ENCODE results near the gene GPR137. TPM values are rescaled to one million over a fixed set of nuclear protein-coding genes. Genes with fewer than 3 reads are reported as not detected.
A peak's percentile ranks its signal among the peaks of the same experiment; 100 is the strongest.

The GPR137 gene
- polyA plus RNA-seq, 1 donor from 2014 or later, result 34.1 TPM

DNA sequence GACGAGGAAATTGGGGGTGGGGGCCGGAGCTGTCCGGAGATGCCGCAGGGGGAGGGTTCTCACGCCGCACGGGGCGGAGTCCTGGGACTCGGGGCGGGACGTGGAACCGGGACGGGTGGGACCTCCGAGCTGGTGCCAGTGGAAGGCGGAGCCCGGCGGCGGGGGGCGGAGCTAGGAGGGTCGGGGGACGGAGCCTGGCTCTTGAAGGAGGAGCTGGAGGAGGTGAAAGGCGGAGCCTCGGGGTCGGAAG is 44.5 kb upstream of the GPR137 start:
- Histone ChIP-seq H3F3A (ENCODE audit: insufficient read depth, low read length, poor library complexity, severe bottlenecking) (no peaks in the 10 kb centered on the region), H3K9me2 (ENCODE audit: insufficient read depth, low read length) (no peaks in the 10 kb centered on the region), H3K27ac (ENCODE audit: low read length) (peak overlapping the region; percentile 94), H3K4me2 (ENCODE audit: low read length) (no peak overlapping the region), H2AFZ (ENCODE audit: low read depth, low read length) (peak overlapping the region; percentile 15), H3K27me3 (ENCODE audit: insufficient read depth, low read depth, low read length) (no peaks in the 10 kb centered on the region), H3K4me3 (ENCODE audit: low read length) (peak overlapping the region; percentile 97), H3K9me3 (ENCODE audit: low read length) (no peaks in the 10 kb centered on the region), H4K20me1 (ENCODE audit: insufficient read depth) (no peaks in the 10 kb centered on the region), H3K36me3 (ENCODE audit: insufficient read depth, low read length) (no peaks in the 10 kb centered on the region), H3K79me2 (replicated peaks; ENCODE audit: insufficient read depth, low read length) (peaks cover 12% of the 10 kb centered on the region), H3K9ac (ENCODE audit: low read length) (peak overlapping the region; percentile 82)
- no peak for TF ChIP-seq TAF1 (IDR thresholded peaks at IDR 0.05; ENCODE audit: low read depth)
- TF ChIP-seq RAD21 (conservative IDR thresholded peaks at IDR 0.05), result no peak
- TF ChIP-seq EZH2 (IDR thresholded peaks at IDR 0.05; ENCODE audit: borderline replicate concordance, insufficient read depth, low read length, poor library complexity, severe bottlenecking), result no peak
- TF ChIP-seq REST (IDR thresholded peaks at IDR 0.05; ENCODE audit: borderline replicate concordance), result no peak
- peak; percentile 0 for TF ChIP-seq POLR2AphosphoS5 (IDR thresholded peaks at IDR 0.05)
- peak; percentile 9 for TF ChIP-seq MXI1 (conservative IDR thresholded peaks at IDR 0.05; ENCODE audit: poor library complexity, severe bottlenecking)
- TF ChIP-seq, protein P1, sequence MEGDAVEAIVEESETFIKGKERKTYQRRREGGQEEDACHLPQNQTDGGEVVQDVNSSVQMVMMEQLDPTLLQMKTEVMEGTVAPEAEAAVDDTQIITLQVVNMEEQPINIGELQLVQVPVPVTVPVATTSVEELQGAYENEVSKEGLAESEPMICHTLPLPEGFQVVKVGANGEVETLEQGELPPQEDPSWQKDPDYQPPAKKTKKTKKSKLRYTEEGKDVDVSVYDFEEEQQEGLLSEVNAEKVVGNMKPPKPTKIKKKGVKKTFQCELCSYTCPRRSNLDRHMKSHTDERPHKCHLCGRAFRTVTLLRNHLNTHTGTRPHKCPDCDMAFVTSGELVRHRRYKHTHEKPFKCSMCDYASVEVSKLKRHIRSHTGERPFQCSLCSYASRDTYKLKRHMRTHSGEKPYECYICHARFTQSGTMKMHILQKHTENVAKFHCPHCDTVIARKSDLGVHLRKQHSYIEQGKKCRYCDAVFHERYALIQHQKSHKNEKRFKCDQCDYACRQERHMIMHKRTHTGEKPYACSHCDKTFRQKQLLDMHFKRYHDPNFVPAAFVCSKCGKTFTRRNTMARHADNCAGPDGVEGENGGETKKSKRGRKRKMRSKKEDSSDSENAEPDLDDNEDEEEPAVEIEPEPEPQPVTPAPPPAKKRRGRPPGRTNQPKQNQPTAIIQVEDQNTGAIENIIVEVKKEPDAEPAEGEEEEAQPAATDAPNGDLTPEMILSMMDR (IDR thresholded peaks at IDR 0.05; ENCODE audit: poor library complexity, severe bottlenecking), result no peak

DNA sequence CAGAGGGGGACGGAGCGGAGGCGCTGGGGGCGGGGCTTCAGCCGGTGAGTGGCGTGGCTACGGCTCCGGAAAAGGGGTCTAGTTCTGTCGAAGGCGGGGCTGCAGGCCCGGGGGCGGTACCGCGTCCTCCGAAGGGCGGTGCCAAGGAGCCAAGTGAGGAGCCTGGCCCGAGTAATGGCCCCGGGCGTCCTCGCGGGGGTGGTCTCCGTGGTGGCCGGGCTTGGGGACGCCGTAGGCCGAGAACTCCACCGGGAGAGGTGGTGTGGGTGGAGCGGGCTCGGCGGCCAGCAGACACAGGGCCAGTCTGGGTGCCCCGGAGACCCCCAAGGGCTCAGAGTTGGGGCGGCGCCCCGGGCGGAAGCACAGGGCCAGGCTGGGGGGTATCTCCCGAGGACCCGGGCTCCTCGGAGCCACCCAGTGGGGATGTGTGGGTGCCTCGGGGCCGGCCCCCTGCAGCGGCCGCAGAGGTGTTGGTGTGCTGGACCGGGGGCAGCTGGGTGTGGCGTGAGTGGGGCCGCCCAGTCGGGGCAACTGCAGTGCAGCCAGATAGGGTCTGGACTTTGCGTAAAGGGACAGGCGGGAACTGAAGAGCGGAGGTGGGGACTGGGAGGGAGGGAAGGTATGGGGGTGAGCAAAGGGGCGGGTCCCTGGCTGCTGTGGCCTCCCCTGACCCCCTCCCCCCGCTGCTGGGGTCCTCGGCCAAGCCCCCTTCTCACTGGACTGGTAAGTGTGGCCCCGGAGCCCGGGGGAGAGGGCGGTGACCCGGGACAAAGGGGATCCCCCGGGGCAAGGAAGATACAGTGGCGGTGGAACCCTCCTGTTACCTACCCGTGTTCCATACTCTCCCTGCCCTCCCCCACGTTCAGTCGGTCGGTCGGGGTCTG is 43.9 kb upstream of the GPR137 start:
- H3K9ac ChIP-seq (ENCODE audit: low read length), result peak overlapping the region; percentile 82
- H2AFZ ChIP-seq (ENCODE audit: low read depth, low read length), result no peak overlapping the region
- H3K27ac ChIP-seq (ENCODE audit: low read length), result peak overlapping the region; percentile 94
- no peaks in the 10 kb centered on the region for H3F3A ChIP-seq (ENCODE audit: insufficient read depth, low read length, poor library complexity, severe bottlenecking)
- H3K9me2 ChIP-seq (ENCODE audit: insufficient read depth, low read length), result no peaks in the 10 kb centered on the region
- no peaks in the 10 kb centered on the region for H3K36me3 ChIP-seq (ENCODE audit: insufficient read depth, low read length)
- no peaks in the 10 kb centered on the region for H3K9me3 ChIP-seq (ENCODE audit: low read length)
- no peaks in the 10 kb centered on the region for H3K27me3 ChIP-seq (ENCODE audit: insufficient read depth, low read depth, low read length)
- H3K79me2 ChIP-seq (replicated peaks; ENCODE audit: insufficient read depth, low read length), result peaks cover 13% of the 10 kb centered on the region
- peak overlapping the region; percentile 80 for H3K4me2 ChIP-seq (ENCODE audit: low read length)
- TF ChIP-seq POLR2AphosphoS5 (IDR thresholded peaks at IDR 0.05) (peak; percentile 45), REST (IDR thresholded peaks at IDR 0.05; ENCODE audit: borderline replicate concordance) (no peak), EP300 (conservative IDR thresholded peaks at IDR 0.05; ENCODE audit: poor library complexity, severe bottlenecking) (no peak)
- TF ChIP-seq, protein P1 (IDR thresholded peaks at IDR 0.05; ENCODE audit: poor library complexity, severe bottlenecking), result peak; percentile 35
- H3K4me3 ChIP-seq (ENCODE audit: low read length), result peak overlapping the region; percentile 97
- H4K20me1 ChIP-seq (ENCODE audit: insufficient read depth), result no peaks in the 10 kb centered on the region

Measured in neural cell (in vitro differentiated cells).